ENCODE results near the gene TMEM267. TPM values are rescaled to one million over a fixed set of nuclear protein-coding genes. Genes with fewer than 3 reads are reported as not detected.
"Not testable (repeated sequence)": the region's sequence is repeated elsewhere in the genome, so short reads cannot be mapped to it uniquely, and the experiment has no call there.

TMEM267 gene
- total RNA-seq, 2 donors from 2014 or later: 7.3 to 9.2 TPM

GRCh38 chr5:43425983-43426382 is 57.7 kb downstream of the TMEM267 start:
- Histone ChIP-seq H3K4me3 (no peak overlapping the region), H3K4me1 (peaks cover 25% of the 10 kb centered on the region), H3K27ac (peak overlapping the region in 1 of 4 donors; percentile 44), H3K9me3 (no peaks in the 10 kb centered on the region), H3K27me3 (no peaks in the 10 kb centered on the region), H3K36me3 (replicated peaks in 1 of 2; ENCODE audit: insufficient read depth in 1 of 2, low read depth in 2 of 2) (no peaks in the 10 kb centered on the region)
- WGBS, 2 donors: 62 to 81% methylated on average over 2 of the region's 2 CpGs
- intact Hi-C loops (cut with DNase I): no loop called here
- TF ChIP-seq POLR2A (IDR thresholded peaks at IDR 0.05) (no peak), CTCF (IDR thresholded peaks at IDR 0.05) (no peak)
- DNase-seq (no peak), ATAC-seq (no peak)

GRCh38 chr5:43423086-43423485 is 60.6 kb downstream of the TMEM267 start:
- DNase-seq; intact Hi-C loops (cut with DNase I); H3K27ac ChIP-seq; H3K36me3 ChIP-seq (replicated peaks in 1 of 2; ENCODE audit: insufficient read depth in 1 of 2, low read depth in 2 of 2); H3K9me3 ChIP-seq; ATAC-seq; H3K27me3 ChIP-seq: not testable (repeated sequence)
- 72% methylated on average over 6 of the region's 6 CpGs for WGBS, 2 donors
- Histone ChIP-seq H3K4me1 (peaks cover 14% of the 10 kb centered on the region), H3K4me3 (peak overlapping the region in 1 of 2 donors; percentile 19)

GRCh38 chr5:43422143-43422542 is 61.5 kb downstream of the TMEM267 start:
- ATAC-seq: peak; percentile 94
- WGBS, 2 donors: 9 to 10% methylated on average over 2 of the region's 2 CpGs

GRCh38 chr5:43421450-43422133 is 62.1 kb downstream of the TMEM267 start:
- no peaks in the 10 kb centered on the region for H3K27me3 ChIP-seq
- 85 to 86% methylated on average over 7 of the region's 7 CpGs for WGBS, 2 donors
- no peak for DNase-seq
- H3K9me3 ChIP-seq: no peaks in the 10 kb centered on the region
- intact Hi-C loops (cut with DNase I): no loop called here
- no peak for TF ChIP-seq CTCF (IDR thresholded peaks at IDR 0.05)
- no peak for TF ChIP-seq POLR2A (IDR thresholded peaks at IDR 0.05)
- no peak for ATAC-seq
- H3K4me1 ChIP-seq: peaks cover 18% of the 10 kb centered on the region
- no peaks in the 10 kb centered on the region for H3K36me3 ChIP-seq (replicated peaks in 1 of 2; ENCODE audit: insufficient read depth in 1 of 2, low read depth in 2 of 2)
- H3K4me3 ChIP-seq: no peak overlapping the region
- H3K27ac ChIP-seq: peak overlapping the region in 3 of 4 donors; percentile 41 to 74 (median 44)

More at GRCh38 chr5:43422143-43422542, 61.5 kb downstream of the TMEM267 start:
- Histone ChIP-seq H3K27ac (peak overlapping the region in 3 of 4 donors; percentile 41 to 74 (median 44)), H3K36me3 (replicated peaks in 1 of 2; ENCODE audit: insufficient read depth in 1 of 2, low read depth in 2 of 2) (no peaks in the 10 kb centered on the region), H3K27me3 (no peaks in the 10 kb centered on the region), H3K4me3 (no peak overlapping the region), H3K4me1 (peaks cover 14% of the 10 kb centered on the region), H3K9me3 (no peaks in the 10 kb centered on the region)
- peak in 3 of 4 donors; percentile 39 to 53 (median 49) for DNase-seq
- no peak for TF ChIP-seq CTCF (IDR thresholded peaks at IDR 0.05)
- TF ChIP-seq POLR2A (IDR thresholded peaks at IDR 0.05): no peak
- intact Hi-C loops (cut with DNase I): no loop called here

- WGBS, 2 donors: 78 to 92% methylated on average over 4 of the region's 4 CpGs
- ATAC-seq: no peak
- DNase-seq: no peak
- peaks cover 31% of the 10 kb centered on the region for H3K4me1 ChIP-seq
- H3K27ac ChIP-seq: no peak overlapping the region
- no peak for TF ChIP-seq POLR2A (IDR thresholded peaks at IDR 0.05)
- no peak for TF ChIP-seq CTCF (IDR thresholded peaks at IDR 0.05)
- no peak overlapping the region for H3K4me3 ChIP-seq
- intact Hi-C loops (cut with DNase I): no loop called here
- no peaks in the 10 kb centered on the region for H3K9me3 ChIP-seq
- H3K27me3 ChIP-seq: no peaks in the 10 kb centered on the region
- H3K36me3 ChIP-seq (replicated peaks in 1 of 2; ENCODE audit: insufficient read depth in 1 of 2, low read depth in 2 of 2): no peaks in the 10 kb centered on the region
Observed at GRCh38 chr5:43420241-43420640, 63.4 kb downstream of the TMEM267 start.
